Hepatocyte (in vitro differentiated cells): ENCODE measurements around the gene PPIH. TPM values are rescaled to one million over a fixed set of nuclear protein-coding genes. Genes with fewer than 3 reads are reported as not detected.
A peak's percentile ranks its signal among the peaks of the same experiment; 100 is the strongest.

ENCODE experiments used
- DNase-seq: peaks from one replicate; pipeline ENCODE4 v3.0.0-alpha.2; 2016; ENCODE audit warnings: low spot score
- H2AFZ ChIP-seq: fragments of 200-600 bp; sonication (generic); 2 replicates; pipeline ENCODE4 v1.6.0; 2016; ENCODE audit warnings: antibody characterized with exemption, mild to moderate bottlenecking
- H3K27ac ChIP-seq: fragments of 200-600 bp; sonication (generic); 2 replicates; pipeline ENCODE4 v1.5.1; 2016; ENCODE audit warnings: mild to moderate bottlenecking
- H3K27me3 ChIP-seq: fragments of 200-600 bp; sonication (generic); 2 replicates; pipeline ENCODE4 v1.6.1; 2016
- H3K36me3 ChIP-seq: fragments of 200-600 bp; sonication (generic); replicated peaks from 2 replicates; pipeline ENCODE4 v1.5.1; 2016; ENCODE audit warnings: low read depth; ENCODE audit not compliant: insufficient read depth
- H3K4me1 ChIP-seq: fragments of 200-600 bp; sonication (generic); 2 replicates; pipeline ENCODE4 v1.5.1; 2016; ENCODE audit warnings: mild to moderate bottlenecking, moderate library complexity; ENCODE audit not compliant: insufficient read depth
- H3K4me2 ChIP-seq: fragments of 200-600 bp; sonication (generic); 2 replicates; pipeline ENCODE4 v1.6.0; 2016
- H3K4me3 ChIP-seq: fragments of 200-600 bp; sonication (generic); 2 replicates; pipeline ENCODE4 v1.5.1; 2016; ENCODE audit warnings: mild to moderate bottlenecking
- H3K79me2 ChIP-seq: fragments of 200-600 bp; sonication (generic); 2 replicates; pipeline ENCODE4 v1.6.0; 2017; ENCODE audit warnings: mild to moderate bottlenecking
- H3K9me2 ChIP-seq: fragments of 200-600 bp; sonication (generic); replicated peaks from 2 replicates; pipeline ENCODE4 v1.6.0; 2017; ENCODE audit warnings: mild to moderate bottlenecking; ENCODE audit not compliant: insufficient read depth
- H3K9me3 ChIP-seq: fragments of 200-600 bp; sonication (generic); 2 replicates; pipeline ENCODE4 v1.5.1; 2016; ENCODE audit warnings: low read depth, mild to moderate bottlenecking
- H4K20me1 ChIP-seq: fragments of 200-600 bp; sonication (generic); 2 replicates; pipeline ENCODE4 v1.6.0; 2016; ENCODE audit warnings: mild to moderate bottlenecking; ENCODE audit not compliant: insufficient read depth, poor library complexity, severe bottlenecking
- CTCF ChIP-seq: fragments of 200-600 bp; sonication (generic); IDR thresholded peaks from 2 replicates; pipeline ENCODE4 v1.5.1; 2016; ENCODE audit warnings: antibody characterized with exemption, mild to moderate bottlenecking; ENCODE audit not compliant: poor library complexity
- EZH2 ChIP-seq: fragments of 200-600 bp; sonication (generic); IDR thresholded peaks from 2 replicates; pipeline ENCODE4 v1.6.1; 2016; ENCODE audit warnings: antibody characterized with exemption, mild to moderate bottlenecking, borderline replicate concordance
- EZH2phosphoT487 ChIP-seq: fragments of 200-600 bp; sonication (generic); IDR thresholded peaks from one replicate; pipeline ENCODE4 v1.6.1; 2018; ENCODE audit warnings: antibody characterized with exemption, mild to moderate bottlenecking, low read depth, moderate library complexity; ENCODE audit not compliant: unreplicated experiment, severe bottlenecking
- WGBS: methylation state at CpG from one replicate; pipeline ENCODE4 v1.1.6; 2016; ENCODE audit warnings: low lambda C conversion rate; ENCODE audit errors: missing lambda C conversion rate; 5-methylcytosine and 5-hydroxymethylcytosine counted together
- polyA plus RNA-seq: library from polyadenylated mRNA; unstranded; fragments of >200 nt; fragmentation: Nextera tagmentation; extraction: Ambion mirVana; gene quantifications from 2 replicates; pipeline ENCODE4 v1.2.1, GENCODE V29; 2016
- total RNA-seq: library from RNA; depleted of rRNA; stranded (reverse); fragments of >200 nt; gene quantifications from 2 replicates; pipeline ENCODE4 v1.2.3, GENCODE V29; 2014

PPIH gene
- total and polyA plus RNA-seq, 2 experiments from 2014 or later, result 26.1 to 35.6 TPM

GRCh38 chr1:42689912-42690311 lies 31.7 kb downstream of the PPIH start:
- no peaks in the 10 kb centered on the region for H3K9me2 ChIP-seq
- H3K4me1 ChIP-seq, result peaks cover 66% of the 10 kb centered on the region
- H4K20me1 ChIP-seq, result peaks cover 98% of the 10 kb centered on the region
- no peaks in the 10 kb centered on the region for H3K36me3 ChIP-seq
- no peaks in the 10 kb centered on the region for H3K9me3 ChIP-seq
- H3K4me2 ChIP-seq, result peak overlapping the region; percentile 68
- H2AFZ ChIP-seq, result no peak overlapping the region
- H3K27ac ChIP-seq, result peak overlapping the region; percentile 14
- H3K79me2 ChIP-seq, result peaks cover 100% of the 10 kb centered on the region
- H3K4me3 ChIP-seq, result no peak overlapping the region
- H3K27me3 ChIP-seq, result no peaks in the 10 kb centered on the region
- DNase-seq, result no peak
- TF ChIP-seq EZH2 (no peak), EZH2phosphoT487 (no peak), CTCF (no peak)
- WGBS, result 86% methylated on average over 3 of the region's 3 CpGs

GRCh38 chr1:42690477-42691156 lies 32.4 kb downstream of the PPIH start:
- no peaks in the 10 kb centered on the region for H3K27me3 ChIP-seq
- H3K4me3 ChIP-seq, result no peak overlapping the region
- TF ChIP-seq EZH2phosphoT487 (no peak), CTCF (peak; percentile 27)
- peak overlapping the region; percentile 14 for H3K27ac ChIP-seq
- H4K20me1 ChIP-seq, result peaks cover 98% of the 10 kb centered on the region
- H3K79me2 ChIP-seq, result peaks cover 100% of the 10 kb centered on the region
- no peaks in the 10 kb centered on the region for H3K36me3 ChIP-seq
- no peaks in the 10 kb centered on the region for H3K9me3 ChIP-seq
- H3K4me1 ChIP-seq, result peaks cover 59% of the 10 kb centered on the region
- 88% methylated on average over 1 of the region's 1 CpG for whole genome bisulfite sequencing
- H2AFZ ChIP-seq, result no peak overlapping the region
- H3K9me2 ChIP-seq, result no peaks in the 10 kb centered on the region
- H3K4me2 ChIP-seq, result peak overlapping the region; percentile 68
- DNase-seq, result no peak

GRCh38 chr1:42691157-42691498 lies 32.9 kb downstream of the PPIH start:
- TF ChIP-seq EZH2phosphoT487, result no peak
- TF ChIP-seq EZH2, result no peak
- peaks cover 100% of the 10 kb centered on the region for H3K79me2 ChIP-seq
- peak overlapping the region; percentile 68 for H3K4me2 ChIP-seq
- H3K9me2 ChIP-seq, result no peaks in the 10 kb centered on the region
- H3K27me3 ChIP-seq, result no peaks in the 10 kb centered on the region
- no peaks in the 10 kb centered on the region for H3K9me3 ChIP-seq
- H3K4me3 ChIP-seq, result no peak overlapping the region
- 85% methylated on average over 4 of the region's 4 CpGs for WGBS
- H4K20me1 ChIP-seq, result peaks cover 94% of the 10 kb centered on the region
- H3K27ac ChIP-seq, result peak overlapping the region; percentile 14
- peaks cover 54% of the 10 kb centered on the region for H3K4me1 ChIP-seq
- DNase-seq, result no peak
- no peaks in the 10 kb centered on the region for H3K36me3 ChIP-seq
- H2AFZ ChIP-seq, result no peak overlapping the region

GRCh38 chr1:42692461-42692860 lies 34.2 kb downstream of the PPIH start:
- WGBS, result 39% methylated on average over 5 of the region's 5 CpGs
- no peaks in the 10 kb centered on the region for H3K36me3 ChIP-seq
- no peaks in the 10 kb centered on the region for H3K9me3 ChIP-seq
- H3K27ac ChIP-seq, result peak overlapping the region; percentile 85
- H3K79me2 ChIP-seq, result peaks cover 98% of the 10 kb centered on the region
- H3K4me1 ChIP-seq, result peaks cover 46% of the 10 kb centered on the region
- no peaks in the 10 kb centered on the region for H3K9me2 ChIP-seq
- TF ChIP-seq EZH2 (no peak), EZH2phosphoT487 (no peak)
- no peak overlapping the region for H3K4me3 ChIP-seq
- H3K4me2 ChIP-seq, result peak overlapping the region; percentile 68
- peaks cover 81% of the 10 kb centered on the region for H4K20me1 ChIP-seq
- no peaks in the 10 kb centered on the region for H3K27me3 ChIP-seq
- H2AFZ ChIP-seq, result no peak overlapping the region
- peak; percentile 52 for DNase-seq
